NCI-H2196 treated with DMSO at 0.1 percent for 48 hours (cell line): Measurements from ENCODE around the gene CAVIN4.
A peak's percentile ranks its signal among the peaks of the same experiment; 100 is the strongest.

Source experiments
- DNase-seq: peaks from one replicate; lab custom pipeline; 2025; ENCODE audit not compliant: unreplicated experiment; lab: John Stamatoyannopoulos, UW

Gene CAVIN4

GRCh38 chr9:100590481-100590880 is 12.6 kb downstream of the CAVIN4 start:
- no peak for DNase-seq

DNA sequence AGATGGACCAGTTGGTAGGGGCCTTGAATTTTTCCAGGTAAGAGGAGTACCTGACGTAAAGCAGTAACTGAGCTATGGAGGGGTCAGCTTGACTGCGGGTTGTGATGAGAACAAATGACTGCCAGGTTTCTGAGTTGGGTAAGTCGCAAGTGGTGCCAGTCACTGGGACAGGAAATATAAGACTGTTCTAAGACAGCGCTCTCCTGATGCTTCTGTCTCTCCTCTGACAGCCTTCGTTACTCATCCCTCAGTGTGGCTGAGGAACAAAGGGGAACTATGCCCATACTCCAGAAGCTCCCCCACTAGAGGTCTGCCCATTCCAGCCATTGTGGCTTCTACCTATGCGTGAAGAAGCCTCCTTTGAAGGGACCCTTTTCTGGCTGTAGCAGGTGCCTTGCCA is 13.3 kb downstream of the CAVIN4 start:
- no peak for DNase-seq

DNA sequence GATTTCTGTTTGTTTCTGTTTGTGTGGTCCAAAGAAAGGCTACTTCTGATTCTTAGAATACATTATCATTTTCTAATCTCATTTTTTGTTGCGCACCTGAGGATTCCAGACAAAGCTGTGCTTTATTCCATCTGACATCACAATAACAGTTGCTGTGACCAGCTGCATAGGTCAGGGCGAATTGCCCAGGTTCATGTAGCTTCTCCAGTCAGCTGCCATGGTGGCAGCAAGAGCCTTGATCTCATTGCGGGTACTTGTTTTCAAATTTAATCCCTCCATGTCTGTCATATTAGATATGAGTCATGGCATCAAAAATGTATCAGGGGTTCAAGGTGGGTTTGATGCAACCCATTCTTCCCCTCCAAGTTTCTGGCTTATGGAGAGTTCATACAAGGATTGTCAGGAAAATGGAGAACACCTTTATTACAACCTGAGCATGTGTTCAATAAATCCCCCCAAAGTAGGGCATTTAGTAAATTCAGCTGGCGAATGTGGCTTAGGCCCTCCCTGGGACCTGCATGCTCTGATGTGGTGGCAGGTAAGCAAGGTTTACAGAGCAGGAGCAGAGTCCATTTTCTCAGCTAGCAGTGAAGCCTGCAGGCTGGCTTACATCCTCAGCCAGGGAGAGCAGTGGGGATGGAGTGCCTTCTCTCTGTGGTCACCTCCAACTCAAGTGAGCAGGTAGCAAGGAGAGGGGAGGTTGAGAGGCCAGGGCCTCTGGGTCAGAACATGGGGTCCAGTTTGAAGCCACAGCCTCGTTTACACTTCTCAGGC is 13.9 kb downstream of the CAVIN4 start:
- no peak for DNase-seq

DNA sequence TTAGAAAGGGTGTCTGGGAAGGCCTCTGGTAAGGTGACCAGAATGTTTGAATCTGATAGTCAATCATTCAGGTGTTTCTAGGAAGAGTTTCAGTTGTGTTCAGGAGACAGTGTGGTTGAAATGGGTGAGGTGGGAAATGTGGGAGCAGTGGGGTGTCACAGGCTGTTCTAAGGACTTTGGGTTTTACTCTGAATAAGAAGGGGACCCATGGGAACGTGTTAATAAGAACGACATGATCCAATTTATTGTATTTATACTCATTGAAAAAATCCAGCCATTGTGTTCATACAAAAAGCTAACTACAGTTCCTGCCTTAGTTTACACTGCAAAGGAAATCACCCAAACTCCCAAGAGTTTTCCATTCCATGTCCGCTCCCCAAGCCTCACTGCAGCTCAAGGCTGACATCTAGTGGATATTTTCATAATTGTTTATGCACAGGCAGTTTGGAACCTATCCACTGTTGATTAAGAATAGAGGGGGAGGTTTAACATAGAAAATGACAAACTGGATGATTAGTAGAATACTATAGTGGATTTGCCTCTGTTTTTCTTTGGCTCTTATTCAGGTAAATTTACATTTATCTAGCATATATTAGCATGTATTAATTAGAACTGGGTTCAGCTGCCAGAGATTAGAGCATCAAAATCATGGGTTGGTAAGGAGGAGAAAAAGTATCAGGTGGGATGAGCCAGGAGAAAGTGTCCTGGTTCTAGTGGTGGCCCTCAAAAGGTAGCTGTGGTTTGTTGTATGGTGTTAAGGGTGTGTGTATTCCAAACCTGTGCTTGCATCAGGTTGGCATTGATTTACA is 17.7 kb downstream of the CAVIN4 start:
- peak; percentile 8 for DNase-seq

DNA sequence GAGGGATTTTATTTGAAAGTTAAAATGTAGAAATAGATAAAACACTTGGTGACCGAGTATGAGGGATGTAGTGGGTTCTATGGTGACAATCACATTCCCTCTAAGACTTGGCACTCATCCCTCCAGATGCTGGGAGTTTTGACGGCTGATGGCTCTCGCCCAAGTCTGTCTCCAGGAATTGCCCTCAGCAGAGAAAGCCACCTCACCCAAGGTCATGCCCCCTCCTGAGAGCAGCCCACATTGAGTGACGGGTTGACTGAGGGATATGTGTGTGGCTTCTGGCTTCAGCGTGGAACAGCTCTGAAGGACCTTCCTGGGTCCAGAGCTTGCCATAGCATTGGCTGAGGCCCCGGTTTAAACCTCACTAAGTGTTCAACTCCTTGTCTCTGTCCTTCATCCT is 19.4 kb downstream of the CAVIN4 start:
- DNase-seq = no peak

- peak; percentile 79 for DNase-seq
These were observed 20.8 kb downstream of the CAVIN4 start for GRCh38 chr9:100598641-100599145.

DNA sequence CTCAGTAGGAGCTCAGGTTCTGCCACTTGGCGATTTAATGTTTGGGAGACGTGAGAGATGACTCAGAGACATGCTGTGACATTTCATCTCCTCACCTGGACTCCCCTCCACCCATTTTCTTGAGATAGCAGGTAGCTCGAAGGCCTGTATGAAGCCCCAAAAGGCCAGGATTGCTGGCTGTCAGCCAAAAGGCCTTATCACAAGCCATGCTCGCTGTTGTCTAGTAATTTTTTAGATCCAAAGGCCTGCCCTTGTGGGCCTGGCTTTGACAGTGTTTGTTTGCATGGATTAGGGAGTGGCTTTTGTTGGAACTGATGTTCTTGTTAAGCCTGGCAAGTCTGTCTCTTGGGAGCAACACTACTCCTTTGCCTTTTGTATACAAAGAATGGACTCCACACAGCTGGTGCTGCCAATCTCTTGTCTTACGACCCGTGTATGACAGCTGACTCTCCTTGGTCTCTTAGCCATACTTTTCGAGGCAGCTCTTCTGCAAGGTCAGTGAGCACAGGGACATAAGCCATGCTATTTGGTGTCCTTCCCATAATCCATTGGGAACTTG is 22.7 kb downstream of the CAVIN4 start:
- no peak for DNase-seq

- peak; percentile 45 for DNase-seq
These were observed 23.3 kb downstream of the CAVIN4 start for GRCh38 chr9:100601216-100601615.

GRCh38 chr9:100602342-100602801 is 24.5 kb downstream of the CAVIN4 start:
- peak; percentile 43 for DNase-seq

GRCh38 chr9:100605405-100605804 is 27.5 kb downstream of the CAVIN4 start:
- DNase-seq = no peak

DNA sequence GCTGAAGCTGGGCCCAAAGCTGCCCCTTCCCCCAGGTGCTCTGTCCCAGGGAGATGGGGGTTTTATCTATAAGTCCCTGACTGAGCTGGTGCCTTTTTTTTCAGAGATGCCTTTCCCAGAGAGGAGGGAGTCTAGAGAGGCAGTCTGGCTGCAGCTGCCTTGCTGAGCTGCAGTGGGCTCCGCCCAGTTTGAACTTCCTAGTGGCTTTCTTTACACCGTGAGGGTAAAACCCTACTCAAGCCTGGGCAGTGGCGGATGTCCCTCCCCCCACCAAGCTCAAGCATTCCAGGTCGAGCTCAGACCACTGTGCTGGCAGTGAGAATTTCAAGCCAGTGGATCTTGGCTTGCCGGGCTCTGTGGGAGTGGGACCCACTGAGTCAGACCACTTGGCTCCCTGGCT is 41.3 kb downstream of the CAVIN4 start:
- DNase-seq = no peak

- DNase-seq = no peak
These were observed 41.8 kb downstream of the CAVIN4 start for GRCh38 chr9:100619665-100620064.

GRCh38 chr9:100623969-100624368 is 46.1 kb downstream of the CAVIN4 start:
- no peak for DNase-seq

DNA sequence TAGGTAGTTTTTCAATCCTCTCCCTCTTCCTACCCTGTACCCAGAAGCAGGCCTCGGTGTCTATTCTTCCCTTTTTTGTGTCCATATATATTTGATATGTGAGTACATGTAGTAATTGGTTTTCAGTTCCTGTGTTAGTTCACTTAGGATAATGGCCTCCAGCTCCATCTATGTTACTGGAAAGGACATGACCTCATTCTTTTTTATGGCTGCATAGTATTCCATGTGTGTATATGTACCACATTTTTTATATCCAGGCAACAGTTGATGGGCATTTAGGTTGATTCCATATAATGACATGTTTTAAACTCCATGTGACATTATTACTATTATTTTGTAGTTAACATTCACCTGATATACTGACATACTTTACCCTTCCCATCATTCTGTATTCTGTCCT is 49.1 kb downstream of the CAVIN4 start:
- DNase-seq = no peak

DNA sequence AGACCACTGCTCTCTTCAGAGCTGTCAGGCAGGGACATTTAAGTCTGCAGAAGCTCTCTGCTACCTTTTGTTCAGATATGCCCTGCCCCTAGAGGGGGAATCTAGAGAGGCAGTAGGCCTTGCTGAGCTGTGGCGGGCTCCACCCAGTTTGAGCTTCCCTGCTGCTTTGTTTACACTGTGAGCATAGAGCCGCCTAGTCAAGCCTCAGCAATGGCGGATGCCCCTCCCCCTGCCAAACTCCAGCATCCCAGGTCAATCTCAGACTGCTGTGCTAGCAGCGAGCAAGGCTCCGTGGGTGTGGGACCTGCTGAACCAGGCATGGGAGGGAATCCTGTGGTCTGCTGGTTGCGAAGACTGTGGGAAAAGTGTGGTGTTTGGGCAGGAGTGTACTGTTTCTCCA is 59.9 kb downstream of the CAVIN4 start:
- DNase-seq = no peak
